ENCODE data around the gene ARHGAP26. TPM values are rescaled to one million over a fixed set of nuclear protein-coding genes. Genes with fewer than 3 reads are reported as not detected.

ARHGAP26 gene
- total and polyA plus RNA-seq, 2 donors (not counting 3 experiments of a cell fraction or from before 2014, with no cell fraction given) = 3.1 to 16.2 TPM

- TF ChIP-seq POLR2AphosphoS5 (IDR thresholded peaks at IDR 0.05; ENCODE audit: insufficient read depth, low read depth, low read length) (no peak), CTCF (IDR thresholded peaks at IDR 0.05; ENCODE audit: extremely low read depth in 1 of 2, insufficient read depth in 1 of 2, low read depth in 1 of 2, low read length in 2 of 2) (no peak), MYC (IDR thresholded peaks at IDR 0.05; ENCODE audit: low read depth, low read length) (no peak), FOS (IDR thresholded peaks at IDR 0.05; ENCODE audit: borderline replicate concordance, insufficient read depth, low read length) (no peak), JUN (IDR thresholded peaks at IDR 0.05; ENCODE audit: borderline replicate concordance, insufficient read depth, insufficient read length, low read depth) (no peak), GATA2 (IDR thresholded peaks at IDR 0.05; ENCODE audit: insufficient read depth, insufficient read length, low read depth, low read length) (no peak), POLR2A (IDR thresholded peaks at IDR 0.05; ENCODE audit: low read depth, low read length) (no peak), EZH2 (IDR thresholded peaks at IDR 0.05; ENCODE audit: borderline replicate concordance, low read depth, low read length, severe bottlenecking) (no peak)
- TF ChIP-seq, protein P1, sequence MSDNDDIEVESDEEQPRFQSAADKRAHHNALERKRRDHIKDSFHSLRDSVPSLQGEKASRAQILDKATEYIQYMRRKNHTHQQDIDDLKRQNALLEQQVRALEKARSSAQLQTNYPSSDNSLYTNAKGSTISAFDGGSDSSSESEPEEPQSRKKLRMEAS (IDR thresholded peaks at IDR 0.05; ENCODE audit: insufficient read depth, insufficient read length) = no peak
- Histone ChIP-seq H3K9me1 (replicated peaks; ENCODE audit: control insufficient read depth, extremely low read depth, insufficient read depth, low read length) (no peaks in the 10 kb centered on the region), H2AFZ (ENCODE audit: low read depth, low read length) (no peak overlapping the region), H4K20me1 (replicated peaks; ENCODE audit: control insufficient read depth, extremely low read depth, insufficient read depth, low read length) (no peaks in the 10 kb centered on the region), H3K27ac (ENCODE audit: insufficient read depth, low read depth, low read length) (no peak overlapping the region), H3K4me1 (ENCODE audit: control insufficient read depth, extremely low read depth, insufficient read depth, low read length) (peaks cover 2% of the 10 kb centered on the region), H3K36me3 (ENCODE audit: control insufficient read depth in 2 of 2, extremely low read depth in 1 of 2, insufficient read depth in 2 of 2, low read length in 2 of 2) (no peaks in the 10 kb centered on the region), H3K79me2 (ENCODE audit: control insufficient read depth, insufficient read depth, low read length) (no peaks in the 10 kb centered on the region), H3K4me2 (ENCODE audit: insufficient read depth, low read length) (no peak overlapping the region), H3K27me3 (ENCODE audit: control insufficient read depth in 2 of 2, insufficient read depth in 2 of 2, low read length in 2 of 2) (no peaks in the 10 kb centered on the region), H3K4me3 (replicated peaks in 1 of 3; ENCODE audit: insufficient read depth in 1 of 3, low read depth in 1 of 3, low read length in 3 of 3) (no peak overlapping the region), H3K9me3 (replicated peaks; ENCODE audit: control insufficient read depth, insufficient read depth, low read length) (no peaks in the 10 kb centered on the region), H3K9ac (replicated peaks; ENCODE audit: extremely low read depth, insufficient read depth, low read length) (no peak overlapping the region)
- POLR2A ChIA-PET = no interaction called here
- DNase-seq (ENCODE audit: low read depth, low spot score) (no peak), FAIRE-seq (no peak)
- dilution Hi-C loops (cut with MboI; ENCODE audit: extremely low pct_ligation_motif_present, low sequenced_read_pairs) = no loop called here
- no TSS peak for BruUV-seq (replicated peaks)
- intact Hi-C loops (cut with micrococcal nuclease) = no loop called here
- CTCF ChIA-PET = interaction anchor here (0.6 kb wide), 1 partner anchor 81 kb away, joined by 4 read pairs; no protein-coding TSS in a partner anchor
Observed at GRCh38 chr5:143025376-143025775, 255.2 kb downstream of the ARHGAP26 start.
